GM12872 (cell line): ENCODE results near the gene CCDC14.

Experiments used
- CTCF ChIP-seq: IDR thresholded peaks from 3 replicates; pipeline ENCODE4 v1.5.1; 2011; ENCODE audit warnings: low read depth, mild to moderate bottlenecking, low read length, moderate library complexity; ENCODE audit not compliant: insufficient read depth

The CCDC14 gene

DNA sequence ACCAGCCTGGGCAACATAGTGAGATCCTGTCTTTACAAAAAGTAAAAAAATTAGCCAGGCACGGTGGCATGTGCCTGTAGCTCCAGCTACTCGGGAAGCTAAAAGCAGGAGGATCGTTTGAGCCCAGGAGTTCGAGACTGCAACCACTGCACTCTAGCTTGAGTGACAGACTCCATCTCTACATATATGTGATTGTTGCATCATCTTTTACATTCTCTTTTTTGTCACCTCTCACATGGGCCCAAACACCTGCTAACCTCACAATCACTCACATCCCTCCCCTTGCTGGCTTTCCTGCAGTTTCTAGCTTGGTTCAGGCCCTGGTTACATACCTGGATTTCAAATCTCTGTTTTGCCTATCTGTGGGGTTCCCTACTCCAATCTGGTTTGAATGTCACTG lies 96.3 kb downstream of the CCDC14 start:
- no peak for TF ChIP-seq CTCF
